Fibroblast of lung (primary cell): Measurements from ENCODE around the gene AAMP. TPM values are rescaled to one million over a fixed set of nuclear protein-coding genes. Genes with fewer than 3 reads are reported as not detected.
"Not testable (repeated sequence)": the region's sequence is repeated elsewhere in the genome, so short reads cannot be mapped to it uniquely, and the experiment has no call there.

Source experiments
- DNase-seq, 2 donors: peaks; one replicate each; pipeline versions ENCODE4 v3.0.0 to v3.0.0-alpha.2; 2010; ENCODE audit warnings: low read depth in 2 of 2
- H2AFZ ChIP-seq: 2 replicates; pipeline ENCODE4 v1.5.1; 2012; ENCODE audit warnings: low read length, control low read depth, inconsistent platforms
- H3K27ac ChIP-seq: 2 replicates; pipeline ENCODE4 v1.5.1; 2011; ENCODE audit warnings: low read length, control low read depth; ENCODE audit not compliant: insufficient read depth
- H3K27me3 ChIP-seq: 2 replicates; pipeline ENCODE4 v1.5.1; 2011; ENCODE audit warnings: mild to moderate bottlenecking, low read length; ENCODE audit not compliant: control insufficient read depth, insufficient read depth
- H3K36me3 ChIP-seq: 2 replicates; pipeline ENCODE4 v1.5.1; 2011; ENCODE audit warnings: low read length; ENCODE audit not compliant: control insufficient read depth, insufficient read depth
- H3K4me1 ChIP-seq: 2 replicates; pipeline ENCODE4 v1.5.1; 2011; ENCODE audit warnings: low read length; ENCODE audit not compliant: control insufficient read depth, insufficient read depth; ENCODE audit errors: extremely low read depth
- H3K4me2 ChIP-seq: 2 replicates; pipeline ENCODE4 v1.5.1; 2011; ENCODE audit warnings: low read length, control low read depth; ENCODE audit not compliant: insufficient read depth; ENCODE audit errors: extremely low read depth
- H3K4me3 ChIP-seq, 4 experiments: fragments of 200-600 bp in 1 of 4; sonication (generic) in 1 of 4; replicated peaks in 1 of 4; 2 replicates each; pipeline ENCODE4 v1.5.1; 2011 to 2016; ENCODE audit warnings: low read length in 4 of 4, low read depth in 3 of 4, mild to moderate bottlenecking in 3 of 4, control low read depth in 2 of 4, inconsistent platforms in 1 of 4, mixed read lengths in 1 of 4; ENCODE audit not compliant: insufficient read depth in 1 of 4; ENCODE audit errors: control extremely low read depth in 1 of 4
- H3K79me2 ChIP-seq: 2 replicates; pipeline ENCODE4 v1.5.1; 2012; ENCODE audit warnings: mild to moderate bottlenecking, low read length, inconsistent platforms; ENCODE audit not compliant: control insufficient read depth, insufficient read depth
- H3K9ac ChIP-seq: 2 replicates; pipeline ENCODE4 v1.5.1; 2011; ENCODE audit warnings: mild to moderate bottlenecking, low read length, control low read depth; ENCODE audit not compliant: insufficient read depth
- H3K9me3 ChIP-seq: 2 replicates; pipeline ENCODE4 v1.5.1; 2012; ENCODE audit warnings: low read depth, low read length; ENCODE audit not compliant: control insufficient read depth, insufficient read depth
- H4K20me1 ChIP-seq: 2 replicates; pipeline ENCODE4 v1.5.1; 2011; ENCODE audit warnings: low read length; ENCODE audit not compliant: control insufficient read depth, insufficient read depth; ENCODE audit errors: extremely low read depth
- CTCF ChIP-seq, 2 donors: IDR thresholded peaks in 1 of 2; conservative IDR thresholded peaks in 1 of 2; 1 replicate in 1 of 2; 2 replicates in 1 of 2; pipeline ENCODE4 v1.5.1; 2011 to 2012; ENCODE audit warnings: low read length in 2 of 2, control low read depth in 1 of 2, inconsistent platforms in 1 of 2, low read depth in 1 of 2, mild to moderate bottlenecking in 1 of 2
- EZH2 ChIP-seq: IDR thresholded peaks from 2 replicates; pipeline ENCODE4 v1.5.1; 2012; ENCODE audit warnings: low read length, control low read depth, mild to moderate bottlenecking; ENCODE audit errors: missing control alignments
- polyA plus RNA-seq, 2 donors: library from polyadenylated mRNA; depleted of rRNA in 1 of 2; stranded (reverse) in 1 of 2; unstranded in 1 of 2; fragments of >200 nt; gene quantifications; 2 replicates each; pipeline ENCODE4 v1.2.1, GENCODE V29; 2011 to 2012; ENCODE audit warnings: missing spikeins in 1 of 2
- total RNA-seq: library from RNA; depleted of rRNA; stranded (reverse); fragments of >200 nt; gene quantifications from 2 replicates; pipeline ENCODE4 v1.2.1, GENCODE V29; 2014

AAMP gene
- total and polyA plus RNA-seq, 2 donors (not counting 1 experiment from before 2014, with no cell fraction given): 53.1 to 110 TPM

GRCh38 chr2:218317303-218317630, 47.3 kb upstream of the AAMP start:
- H3K36me3 ChIP-seq: no peaks in the 10 kb centered on the region

GRCh38 chr2:218315397-218315796, 45.5 kb upstream of the AAMP start:
- H3K9ac ChIP-seq: no peak overlapping the region
- TF ChIP-seq EZH2 (no peak), CTCF (conservative IDR thresholded peaks at IDR 0.05 in 1 of 2, IDR thresholded peaks at IDR 0.05 in 1 of 2; ENCODE audit: low read depth in 1 of 2, low read length in 2 of 2) (no peak)

More at GRCh38 chr2:218317303-218317630, 47.3 kb upstream of the AAMP start:
- Histone ChIP-seq H4K20me1 (no peaks in the 10 kb centered on the region), H3K27ac (no peak overlapping the region), H3K4me1 (peaks cover under 1% of the 10 kb centered on the region), H2AFZ (no peak overlapping the region), H3K9me3 (no peaks in the 10 kb centered on the region), H3K4me3 (no peak overlapping the region), H3K4me2 (no peak overlapping the region), H3K27me3 (no peaks in the 10 kb centered on the region), H3K9ac (no peak overlapping the region), H3K79me2 (no peaks in the 10 kb centered on the region)
- no peak for TF ChIP-seq EZH2
- TF ChIP-seq CTCF (conservative IDR thresholded peaks at IDR 0.05 in 1 of 2, IDR thresholded peaks at IDR 0.05 in 1 of 2; ENCODE audit: low read depth in 1 of 2, low read length in 2 of 2): no peak
- DNase-seq: no peak

GRCh38 chr2:218314764-218315163, 44.8 kb upstream of the AAMP start:
- not testable (repeated sequence) for H3K4me3 ChIP-seq, H2AFZ ChIP-seq, H3K9me3 ChIP-seq, H3K4me2 ChIP-seq, H3K27ac ChIP-seq, H3K4me1 ChIP-seq, H3K27me3 ChIP-seq, DNase-seq, H3K79me2 ChIP-seq, H3K36me3 ChIP-seq, H4K20me1 ChIP-seq, H3K9ac ChIP-seq

More at GRCh38 chr2:218315397-218315796, 45.5 kb upstream of the AAMP start:
- H3K79me2 ChIP-seq: no peaks in the 10 kb centered on the region
- no peak for DNase-seq
- H3K36me3 ChIP-seq: no peaks in the 10 kb centered on the region
- H3K4me3 ChIP-seq: no peak overlapping the region
- no peaks in the 10 kb centered on the region for H3K27me3 ChIP-seq
- H3K9me3 ChIP-seq: no peaks in the 10 kb centered on the region
- no peak overlapping the region for H2AFZ ChIP-seq
- H3K4me1 ChIP-seq: no peaks in the 10 kb centered on the region
- H3K4me2 ChIP-seq: no peak overlapping the region
- H3K27ac ChIP-seq: no peak overlapping the region
- H4K20me1 ChIP-seq: no peaks in the 10 kb centered on the region

- H3K27me3 ChIP-seq: no peaks in the 10 kb centered on the region
- H3K4me1 ChIP-seq: no peaks in the 10 kb centered on the region
- no peaks in the 10 kb centered on the region for H4K20me1 ChIP-seq
- no peak overlapping the region for H3K27ac ChIP-seq
- no peaks in the 10 kb centered on the region for H3K36me3 ChIP-seq
- no peak overlapping the region for H2AFZ ChIP-seq
- no peak overlapping the region for H3K4me3 ChIP-seq
- no peak for TF ChIP-seq CTCF (conservative IDR thresholded peaks at IDR 0.05 in 1 of 2, IDR thresholded peaks at IDR 0.05 in 1 of 2; ENCODE audit: low read depth in 1 of 2, low read length in 2 of 2)
- TF ChIP-seq EZH2: no peak
- no peak overlapping the region for H3K9ac ChIP-seq
- no peaks in the 10 kb centered on the region for H3K79me2 ChIP-seq
- no peaks in the 10 kb centered on the region for H3K9me3 ChIP-seq
- no peak overlapping the region for H3K4me2 ChIP-seq
- DNase-seq: no peak
Measured at GRCh38 chr2:218313356-218313755, 43.4 kb upstream of the AAMP start.
